HK-2 (cell line): Measurements from ENCODE around the gene FBXO34.
"Not testable (repeated sequence)": the region's sequence is repeated elsewhere in the genome, so short reads cannot be mapped to it uniquely, and the experiment has no call there.

Experiments
- DNase-seq: peaks from one replicate; pipeline ENCODE4 v3.0.0-alpha.2; 2018; ENCODE audit not compliant: unreplicated experiment

Gene FBXO34

DNA sequence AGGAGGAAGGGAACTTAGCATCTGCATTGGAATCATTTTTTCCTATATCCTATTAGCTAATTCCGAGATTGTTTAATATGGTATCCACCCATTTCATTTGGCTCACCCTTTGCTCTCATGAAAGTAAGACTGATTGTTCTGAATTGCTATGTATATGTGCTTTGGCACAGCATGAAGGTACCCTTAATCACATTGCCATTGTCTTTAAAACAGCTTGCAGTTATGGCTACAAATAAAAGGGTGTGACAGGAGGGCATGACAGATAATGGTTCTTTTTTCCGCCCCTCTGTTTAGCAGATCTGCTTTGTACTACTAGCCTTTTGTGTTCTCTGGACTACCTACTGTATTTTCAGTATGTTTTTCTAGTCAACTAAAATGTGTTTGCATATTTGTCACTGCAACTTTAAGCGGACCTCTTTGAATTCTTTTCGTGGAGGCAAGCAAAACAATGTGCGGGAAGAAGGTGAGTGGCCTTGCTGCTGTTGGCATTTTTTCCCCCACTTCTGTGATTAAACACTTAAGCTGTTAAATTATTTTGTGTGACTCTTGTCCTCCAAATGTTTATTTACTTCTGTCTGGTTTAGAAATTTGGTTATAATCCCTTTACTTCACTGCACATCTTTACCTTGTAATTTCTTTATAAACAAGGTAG, 35.8 kb downstream of the FBXO34 start:
- no peak for DNase-seq

DNA sequence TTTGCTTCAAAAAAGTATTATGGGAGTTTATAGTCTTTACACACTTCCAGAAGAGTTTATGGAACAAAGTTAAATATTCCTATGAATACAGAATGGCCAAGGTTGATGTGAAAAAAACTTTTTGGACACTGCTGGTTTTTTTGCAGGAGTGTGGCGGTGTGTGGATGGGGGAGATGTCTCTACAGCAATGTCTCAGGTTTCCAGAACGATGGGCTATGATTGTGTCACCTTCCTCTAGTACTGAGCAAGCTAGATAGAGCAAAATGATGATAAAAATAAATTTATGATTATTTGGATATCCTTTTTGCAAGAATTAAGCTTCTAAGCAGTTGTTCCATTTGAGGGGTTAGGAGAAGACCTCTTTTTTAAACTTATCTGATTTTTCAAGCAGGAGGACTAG, 37.9 kb downstream of the FBXO34 start:
- no peak for DNase-seq

DNA sequence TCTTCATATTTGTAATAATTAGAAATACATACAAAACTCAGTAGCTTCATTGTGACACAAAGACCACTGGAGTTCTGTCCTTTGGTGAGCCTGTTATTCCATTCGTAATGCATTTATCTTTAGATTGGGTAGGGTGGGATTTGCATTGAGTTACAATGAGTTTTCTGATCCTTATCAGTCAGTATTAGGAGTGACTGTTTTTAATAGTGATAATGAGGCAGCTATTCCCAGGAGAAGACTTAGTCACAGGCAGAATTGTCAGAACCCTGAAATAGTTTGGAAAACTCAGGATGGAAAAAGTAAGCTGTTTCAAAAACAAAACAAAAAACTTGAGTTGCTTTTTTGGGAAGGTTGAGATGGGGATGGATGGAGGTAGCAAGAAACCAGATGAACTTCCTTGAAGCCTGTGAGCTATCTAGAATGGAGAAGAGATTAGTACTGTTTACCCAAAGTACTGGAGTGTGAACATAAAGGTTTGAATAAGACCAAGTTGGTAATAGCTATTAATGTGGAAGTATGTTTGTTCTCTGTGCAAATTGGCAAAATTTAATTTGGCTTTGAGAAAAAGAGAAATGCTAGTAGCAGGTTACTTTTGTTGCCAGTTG, 38.6 kb downstream of the FBXO34 start:
- no peak for DNase-seq

DNA sequence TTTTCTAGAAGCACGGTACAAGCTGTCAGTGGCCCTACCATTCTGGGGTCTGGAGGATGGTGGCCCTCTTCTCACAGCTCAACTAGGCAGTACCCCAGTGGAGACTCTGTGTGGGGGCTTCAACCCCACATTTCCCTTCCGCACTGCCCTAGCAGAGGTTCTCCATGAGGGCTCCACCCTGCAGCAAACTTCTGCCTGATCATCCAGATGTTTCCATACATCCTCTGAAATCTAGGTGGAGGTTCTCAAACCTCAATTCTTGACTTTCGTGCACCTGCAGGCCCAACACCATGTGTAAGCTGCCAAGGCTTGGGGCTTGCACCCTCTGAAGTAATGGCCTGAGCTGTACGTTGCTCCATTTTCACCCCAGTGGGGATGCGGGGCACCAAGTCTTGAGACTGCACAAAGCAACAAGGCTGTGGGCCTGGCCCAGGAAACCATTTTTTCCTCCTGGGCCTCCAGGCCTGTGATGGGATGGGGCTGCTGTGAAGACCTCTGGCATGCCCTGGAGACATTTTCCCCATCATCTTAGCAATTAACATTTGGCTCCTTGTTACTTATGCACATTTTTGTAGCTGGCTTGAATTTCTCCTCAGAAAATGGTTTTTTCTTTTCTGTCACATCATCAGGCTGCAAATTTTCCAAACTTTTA, 41.3 kb downstream of the FBXO34 start:
- DNase-seq, result not testable (repeated sequence)

DNA sequence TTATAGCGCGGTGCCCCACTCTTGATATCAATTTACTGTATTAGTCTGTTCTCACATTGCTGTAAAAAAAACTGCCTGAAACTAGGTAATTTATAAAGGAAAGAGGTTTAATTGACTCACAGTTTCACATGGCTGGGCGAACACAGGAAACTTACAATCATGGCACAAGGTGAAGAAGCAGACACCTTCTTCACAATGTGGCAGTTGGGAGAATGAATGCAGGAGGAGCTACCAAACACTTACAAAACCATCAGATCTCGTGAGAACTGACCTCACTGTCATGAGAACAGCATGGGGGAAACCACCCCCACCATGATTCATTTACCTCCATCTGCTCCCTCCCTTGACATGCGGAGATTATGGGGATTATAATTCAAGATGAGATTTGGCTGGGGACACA, 42.3 kb downstream of the FBXO34 start:
- no peak for DNase-seq

DNA sequence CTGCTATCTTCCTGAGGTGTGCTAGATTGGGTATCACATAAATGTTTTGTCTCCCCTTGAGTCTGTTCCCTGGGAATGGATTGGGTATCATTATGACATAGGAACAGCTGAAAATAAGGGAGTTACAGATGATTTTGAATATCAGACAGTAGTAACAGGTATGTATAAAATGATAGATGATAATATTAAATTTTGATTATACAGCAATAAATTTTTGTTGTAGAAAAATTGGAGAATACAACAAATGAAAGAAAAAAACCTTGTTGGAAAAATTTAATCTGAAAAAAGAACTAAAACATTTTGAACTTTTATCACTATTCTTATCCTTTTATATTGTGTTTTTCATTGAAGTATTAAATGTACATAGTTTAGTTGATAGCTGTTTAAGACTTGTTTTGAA, 43.2 kb downstream of the FBXO34 start:
- DNase-seq, result no peak

DNA sequence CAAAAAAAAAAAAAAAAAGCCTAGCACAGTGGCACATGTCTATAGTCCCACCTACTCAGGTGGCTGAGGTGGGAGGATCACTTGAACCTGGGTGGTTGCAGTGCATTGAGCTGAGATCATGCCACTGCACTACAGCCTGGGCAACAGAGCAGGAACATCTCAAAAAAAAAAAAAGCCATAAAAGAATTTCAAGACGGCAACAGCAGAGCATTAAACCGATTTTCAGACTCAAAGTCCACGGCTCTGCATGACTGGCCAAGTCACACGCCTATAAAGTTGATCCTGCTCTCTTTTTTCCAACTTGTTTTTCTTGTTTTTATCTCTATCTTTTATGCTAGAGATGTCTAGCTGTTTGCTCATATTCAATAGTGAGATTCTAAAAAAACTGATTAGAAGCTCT, 45.3 kb downstream of the FBXO34 start:
- no peak for DNase-seq

DNA sequence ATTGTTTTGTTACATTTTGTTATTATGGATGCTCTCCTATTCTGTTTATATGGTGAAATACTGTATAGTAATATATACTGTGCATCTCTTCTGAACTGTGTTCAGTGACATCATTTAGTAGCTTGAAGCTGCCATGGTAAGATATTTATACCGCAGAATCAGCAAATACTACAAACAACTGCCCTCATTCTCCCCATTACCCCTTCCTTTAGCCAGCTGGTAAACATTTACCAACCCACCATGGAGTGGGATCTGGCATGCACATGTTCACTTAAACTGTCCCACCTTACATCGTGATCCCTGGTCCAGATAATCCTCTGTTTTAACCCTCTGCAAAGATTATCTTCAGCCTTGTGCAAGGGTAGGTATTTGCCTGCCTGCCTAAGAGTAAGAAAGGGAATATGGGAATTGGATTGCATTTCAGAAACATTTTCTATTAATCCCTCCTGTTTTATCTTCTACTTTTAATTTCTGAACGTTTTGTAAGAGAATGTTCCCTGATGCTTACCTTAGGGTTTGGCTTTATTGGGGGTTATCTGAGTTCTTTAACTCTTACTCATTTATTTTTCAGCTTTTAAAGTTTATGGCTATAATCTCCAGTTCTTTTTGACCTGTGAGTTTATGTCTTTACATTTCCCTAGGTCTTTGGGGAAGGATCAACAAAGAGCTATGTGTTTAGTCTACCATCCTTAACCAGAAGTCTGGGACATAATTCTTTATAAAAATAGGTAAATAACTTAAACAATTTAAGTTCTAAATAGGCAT, 46.5 kb downstream of the FBXO34 start:
- no peak for DNase-seq

DNA sequence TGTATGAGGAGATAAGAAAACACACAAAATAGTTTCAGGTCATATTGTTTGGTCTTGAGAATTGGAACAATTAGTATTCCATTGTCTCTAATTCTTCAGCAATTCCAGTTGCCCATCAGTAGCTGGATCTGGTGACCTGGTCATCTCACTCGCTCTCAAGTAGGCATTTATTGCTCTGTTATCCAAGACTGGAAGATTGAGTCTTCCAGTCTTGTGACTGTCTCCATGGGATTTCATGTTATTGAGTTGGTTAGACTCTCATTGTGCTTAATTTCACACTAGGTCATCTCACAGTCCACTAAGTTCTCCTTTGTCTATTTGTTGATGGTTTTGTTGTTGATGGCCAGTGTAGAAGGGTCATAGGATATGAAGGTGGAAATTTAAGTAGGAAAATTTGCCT, 47.5 kb downstream of the FBXO34 start:
- no peak for DNase-seq

DNA sequence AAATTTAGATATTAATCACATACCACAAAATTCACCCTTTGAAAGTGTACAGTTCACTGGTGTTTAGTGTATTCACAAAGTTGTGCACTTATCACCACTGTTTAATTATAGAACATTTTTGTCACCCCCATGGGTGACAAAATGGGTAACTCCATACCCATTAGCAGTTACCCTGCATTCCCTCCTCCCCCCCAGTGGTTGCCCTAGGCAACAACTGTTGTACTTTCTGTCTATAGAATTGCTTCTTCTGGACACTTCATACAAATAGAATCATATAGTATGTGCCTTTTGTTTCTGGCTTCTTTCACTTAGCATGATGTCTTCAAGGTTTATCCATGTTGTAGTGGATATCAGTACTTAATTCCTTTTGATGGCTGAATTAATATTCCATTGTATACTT, 52.7 kb downstream of the FBXO34 start:
- DNase-seq, result no peak

DNA sequence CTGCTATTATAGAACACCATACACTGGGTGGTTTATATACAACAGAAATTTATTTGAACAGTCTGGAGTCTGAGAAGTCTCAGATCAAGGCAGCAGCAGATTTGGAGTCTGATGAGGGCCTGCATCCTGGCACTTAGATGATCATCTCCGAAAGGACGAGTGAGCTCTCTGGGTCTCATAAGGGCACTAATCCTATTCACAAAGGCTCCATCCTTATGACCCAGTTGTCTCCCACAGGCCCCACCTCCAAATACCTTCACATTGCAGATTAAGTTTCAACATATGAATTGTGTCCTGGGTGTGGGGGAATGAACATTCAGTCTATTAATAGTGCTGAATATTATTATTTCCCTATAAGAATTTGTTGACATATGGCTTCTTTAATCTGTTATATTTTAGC, 53.6 kb downstream of the FBXO34 start:
- no peak for DNase-seq

DNA sequence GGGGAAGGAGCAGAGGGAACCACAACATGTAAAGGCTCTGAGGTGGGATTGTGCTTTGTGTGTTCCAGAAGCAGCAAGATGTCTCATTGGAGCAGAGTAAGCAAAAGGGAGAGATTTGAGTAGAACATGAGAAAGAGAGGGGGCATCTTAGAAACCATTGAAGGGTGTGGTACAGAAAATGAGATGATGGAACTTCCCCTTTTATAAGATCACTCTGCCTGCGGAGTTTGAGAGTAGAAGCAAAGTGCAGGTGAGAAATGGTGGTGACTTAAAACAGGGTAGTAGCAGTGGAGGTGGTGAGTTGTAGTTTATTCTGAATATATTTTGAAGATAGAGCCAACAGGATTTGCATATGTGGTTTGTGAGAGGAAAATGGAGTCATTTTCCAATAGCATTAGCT, 56.0 kb downstream of the FBXO34 start:
- no peak for DNase-seq

DNA sequence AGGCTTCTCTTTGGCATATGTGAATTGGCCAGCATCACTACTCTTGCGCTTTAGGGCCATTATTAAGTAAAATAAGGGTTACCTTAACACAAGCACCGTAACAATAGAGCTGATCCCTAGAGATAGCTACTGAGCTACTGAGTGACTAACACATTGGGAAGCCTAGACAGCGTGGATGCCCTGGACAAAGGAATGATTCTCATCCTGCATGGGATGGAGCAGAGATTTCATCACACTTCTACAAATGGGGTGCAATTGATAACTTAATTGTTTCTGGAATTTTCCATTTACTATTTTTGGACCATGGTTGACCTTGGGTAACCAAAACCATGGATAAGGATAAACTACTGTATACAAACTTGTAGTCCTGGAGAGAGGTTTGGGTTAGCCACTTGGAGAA, 57.1 kb downstream of the FBXO34 start:
- DNase-seq, result no peak

DNA sequence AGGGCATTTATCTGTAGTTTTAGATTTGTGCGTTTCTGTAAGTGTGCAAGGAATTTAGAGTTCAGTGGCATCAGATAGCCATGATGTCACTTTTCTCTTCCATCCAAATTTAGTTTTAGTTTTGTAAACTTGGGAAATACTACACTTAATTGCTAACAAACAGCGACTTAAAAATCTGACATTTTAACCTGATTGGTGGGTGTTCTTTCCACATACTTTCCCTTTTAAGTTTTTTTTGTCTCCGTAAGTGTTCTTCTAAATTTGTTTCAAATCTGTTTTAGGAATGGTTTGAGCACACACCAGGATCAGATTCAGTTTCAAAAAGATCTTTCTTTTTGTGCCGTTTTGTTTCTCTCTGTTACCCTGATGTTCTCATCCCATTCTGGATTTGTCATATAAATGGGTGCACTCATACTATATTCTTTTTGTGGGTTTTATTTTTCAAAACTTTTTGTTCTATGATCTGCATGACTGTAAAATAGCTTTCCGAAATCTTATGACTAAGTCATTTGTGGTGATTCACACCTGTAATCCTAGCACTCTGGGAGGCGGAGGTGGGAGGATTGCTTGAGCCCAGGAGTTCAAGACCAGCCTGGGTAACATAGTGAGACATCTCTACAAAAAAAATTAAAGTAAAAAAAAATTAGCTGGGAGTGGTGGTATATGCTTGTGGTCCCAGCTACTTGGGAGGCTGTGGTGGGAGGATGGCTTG, 58.9 kb downstream of the FBXO34 start:
- no peak for DNase-seq

DNA sequence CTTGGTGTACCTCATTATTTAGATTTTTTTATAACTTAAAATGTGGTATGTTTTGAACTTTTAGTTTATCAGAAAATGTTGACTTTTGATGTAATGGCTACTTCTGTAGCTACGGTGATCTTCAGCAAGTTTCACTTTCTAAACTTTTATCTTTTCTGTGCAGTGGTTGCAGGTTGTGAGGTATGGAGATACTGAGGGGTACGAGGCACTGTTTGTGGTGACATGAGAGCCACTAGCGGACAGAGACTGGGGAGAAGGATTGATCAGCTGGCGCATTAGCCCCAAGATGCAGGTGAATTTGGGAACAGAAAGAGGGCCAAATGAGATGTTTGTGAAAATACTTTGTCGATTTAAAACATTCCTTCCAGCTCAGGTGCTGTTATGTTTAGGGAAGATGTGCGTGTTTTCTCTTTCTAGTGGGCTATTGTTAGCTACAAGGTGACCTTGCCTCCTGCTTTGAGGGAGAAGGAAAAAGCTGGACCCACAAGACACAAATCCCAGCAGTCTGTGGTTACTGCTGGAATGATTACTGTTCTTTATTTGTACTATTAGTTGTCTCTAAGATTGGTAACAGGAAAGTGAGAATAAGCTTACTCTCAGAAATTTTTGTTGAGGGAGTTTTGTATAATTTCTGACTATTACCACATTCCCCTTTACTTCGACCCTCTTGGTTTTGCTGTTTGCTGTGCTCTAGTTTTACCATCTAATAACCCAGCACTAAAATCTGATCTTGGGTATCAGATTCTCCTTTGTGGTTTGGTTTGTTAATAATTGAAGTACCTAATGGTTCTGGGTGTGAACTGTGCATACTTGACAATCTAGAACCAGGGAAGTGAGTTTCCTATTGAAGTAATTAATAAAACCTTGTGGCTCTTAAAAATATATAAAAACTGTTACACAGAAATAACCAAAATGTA, 61.7 kb downstream of the FBXO34 start:
- DNase-seq, result no peak

DNA sequence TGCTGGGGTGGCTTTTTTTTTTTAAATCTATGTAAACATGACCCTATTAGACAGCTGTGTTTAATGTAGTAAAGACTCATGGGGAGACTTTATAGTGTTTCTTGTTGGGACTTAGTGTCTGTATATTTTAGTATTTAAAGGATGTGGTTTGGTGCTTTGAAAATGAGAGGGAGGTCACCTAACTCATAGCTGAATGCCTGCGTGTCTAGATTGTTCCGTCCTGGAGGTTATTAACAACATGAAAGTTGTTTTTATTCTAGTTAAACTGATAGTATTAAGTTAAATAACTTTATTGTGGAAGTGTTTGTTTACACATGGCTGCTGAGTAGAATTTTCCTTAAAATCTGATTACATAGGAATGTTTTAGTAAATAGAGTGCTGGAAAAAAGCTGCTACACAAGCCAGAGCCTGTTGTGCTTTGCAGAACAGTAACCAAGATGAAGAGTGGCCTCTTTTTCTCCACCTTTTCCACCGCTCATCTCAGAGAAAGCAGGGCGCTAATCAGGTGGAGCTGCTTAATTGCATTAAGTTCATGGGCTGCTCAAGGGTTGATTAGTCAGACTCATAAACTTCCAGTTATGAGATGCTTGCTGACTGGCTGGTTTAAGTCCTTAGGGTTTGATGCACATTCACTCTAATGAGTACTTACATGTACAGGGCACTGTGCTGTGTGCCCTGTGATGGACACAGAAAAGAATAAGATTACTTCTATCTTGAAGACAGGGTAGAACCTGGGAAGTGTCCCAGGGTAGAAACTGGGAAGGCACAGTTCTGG, 62.7 kb downstream of the FBXO34 start:
- DNase-seq, result no peak

DNA sequence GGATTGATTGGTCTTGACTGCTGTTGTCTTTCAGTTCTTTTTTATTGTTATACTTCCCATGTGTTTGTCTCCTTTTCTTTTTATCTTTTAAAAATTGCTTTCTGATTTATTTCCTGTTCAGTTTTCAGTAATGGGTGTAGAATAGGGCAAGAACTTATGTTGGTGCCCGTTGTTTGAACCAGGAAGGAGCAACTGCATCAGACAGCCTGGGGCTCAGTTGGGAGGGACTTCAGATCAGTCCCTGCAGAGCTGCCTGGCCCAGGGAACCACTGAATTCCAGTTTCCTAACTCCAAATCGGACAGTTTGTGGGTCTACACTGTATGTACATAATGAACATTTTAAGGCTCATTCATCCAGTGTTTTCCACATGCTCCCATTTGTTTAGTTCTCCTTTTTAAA, 64.9 kb downstream of the FBXO34 start:
- DNase-seq, result no peak

DNA sequence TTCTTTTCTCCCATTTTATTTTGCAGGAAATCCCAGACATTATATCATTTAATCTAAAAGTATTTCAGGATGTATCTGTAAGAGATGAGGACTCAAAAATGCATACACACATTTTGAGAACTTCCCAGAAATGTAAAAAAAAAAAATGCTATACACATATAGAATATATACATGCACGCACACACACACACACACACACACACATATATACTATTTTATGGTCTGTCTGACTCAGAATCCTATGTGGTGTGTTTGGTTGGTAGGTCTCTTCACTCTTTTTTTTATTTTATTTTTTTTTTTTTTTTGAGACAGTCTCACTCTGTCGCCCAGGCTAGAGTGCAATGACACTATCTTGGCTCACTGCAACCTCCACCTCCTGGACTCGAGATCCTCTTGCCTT, 65.5 kb downstream of the FBXO34 start:
- DNase-seq, result no peak

DNA sequence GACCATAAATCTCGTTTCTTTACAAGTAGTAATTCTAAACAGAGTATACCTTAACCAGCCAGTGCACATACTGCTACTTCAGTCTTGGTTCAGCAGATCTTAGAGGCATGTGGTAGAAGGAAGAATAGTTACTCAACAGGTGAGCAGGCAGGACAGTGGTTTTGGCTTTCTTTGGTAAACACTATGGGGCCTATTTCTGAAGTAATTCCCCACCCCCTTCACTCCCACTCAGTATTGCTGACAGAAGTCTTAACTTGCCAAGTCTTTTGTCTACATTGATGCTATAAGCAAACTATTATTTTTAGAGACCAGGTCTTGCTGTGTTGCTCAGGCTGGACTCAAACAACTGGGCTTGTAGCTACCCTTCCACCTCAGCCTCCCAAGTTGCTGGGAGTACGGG, 68.5 kb downstream of the FBXO34 start:
- no peak for DNase-seq

DNA sequence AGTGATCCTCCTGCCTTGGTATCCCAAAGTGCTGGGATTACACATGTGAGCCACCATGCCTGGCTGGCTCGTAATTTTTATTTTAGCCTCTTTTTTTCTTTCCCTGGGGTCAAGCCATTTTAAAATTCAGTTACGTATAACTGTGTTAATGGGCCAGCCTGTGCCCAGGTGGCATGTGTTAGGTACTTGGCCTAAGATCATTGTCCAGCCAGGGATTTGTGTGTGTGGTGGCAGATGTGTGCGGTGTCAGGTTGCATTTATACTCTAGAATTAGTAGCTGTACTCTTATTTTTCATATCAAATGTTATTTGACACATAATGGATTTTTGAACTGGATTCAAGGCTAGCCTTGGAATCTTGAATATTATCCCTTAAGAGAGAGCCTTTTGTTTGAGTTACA, 69.3 kb downstream of the FBXO34 start:
- no peak for DNase-seq
